Endothelial cell of umbilical vein (primary cell): Measurements from ENCODE around the gene RGSL1. TPM values are rescaled to one million over a fixed set of nuclear protein-coding genes. Genes with fewer than 3 reads are reported as not detected.

Source experiments
- BruUV-seq: library from RNA; stranded (reverse); fragments of 400-500 nt; replicated peaks from 2 replicates; lab custom pipeline; 2021; lab: Mats Ljungman, UMichigan
- CTCF ChIA-PET: fragments of 300-600, 350-600 bp; sonication (Branson Sonifier 250); formaldehyde crosslinking; loops from one replicate; lab custom pipeline; 2021; ENCODE audit warnings: antibody characterized with exemption, inconsistent platforms; lab: Charles Lee
- POLR2A ChIA-PET: fragments of 300-600, 350-600 bp; sonication (Branson Sonifier 250); formaldehyde crosslinking; loops from one replicate; lab custom pipeline; 2021; ENCODE audit warnings: antibody characterized with exemption, inconsistent platforms; lab: Charles Lee
- DNase-seq: peaks from one replicate; pipeline ENCODE4 v3.0.0-alpha.2; 2011; ENCODE audit warnings: low read depth, low spot score
- FAIRE-seq: peaks from 2 replicates; lab custom pipeline; 2011; peaks lifted over from hg19 to GRCh38; lab: Jason Lieb, UNC
- H2AFZ ChIP-seq: 2 replicates; pipeline ENCODE4 v1.6.0; 2012; ENCODE audit warnings: low read depth, low read length, control low read depth, inconsistent platforms
- H3K27ac ChIP-seq: 2 replicates; pipeline ENCODE4 v1.5.1; 2011; ENCODE audit warnings: low read depth, mild to moderate bottlenecking, control low read depth, low read length, moderate library complexity; ENCODE audit not compliant: insufficient read depth
- H3K27me3 ChIP-seq, 2 experiments: 2 replicates each; pipeline versions ENCODE4 v1.6.0 to v1.6.1; 2011; ENCODE audit warnings: low read length in 2 of 2, mixed read lengths in 1 of 2; ENCODE audit not compliant: control insufficient read depth in 2 of 2, insufficient read depth in 2 of 2
- H3K36me3 ChIP-seq, 2 experiments: 2 replicates in 1 of 2; 3 replicates in 1 of 2; pipeline ENCODE4 v1.5.1; 2011; ENCODE audit warnings: low read length in 2 of 2, mild to moderate bottlenecking in 1 of 2, moderate library complexity in 1 of 2; ENCODE audit not compliant: control insufficient read depth in 2 of 2, insufficient read depth in 2 of 2; ENCODE audit errors: extremely low read depth in 1 of 2
- H3K4me1 ChIP-seq: 3 replicates; pipeline ENCODE4 v1.5.1; 2011; ENCODE audit warnings: mild to moderate bottlenecking, low read length; ENCODE audit not compliant: control insufficient read depth, insufficient read depth; ENCODE audit errors: extremely low read depth
- H3K4me2 ChIP-seq: 2 replicates; pipeline ENCODE4 v1.6.1; 2011; ENCODE audit warnings: low read length, control low read depth, mixed read lengths; ENCODE audit not compliant: insufficient read depth
- H3K4me3 ChIP-seq, 3 experiments: fragments of 200-600 bp in 1 of 3; sonication (generic), shearing (Covaris generic) in 1 of 3; replicated peaks in 1 of 3; 2 replicates each; pipeline ENCODE4 v1.5.1; 2011 to 2016; ENCODE audit warnings: control low read depth in 3 of 3, low read length in 3 of 3, mild to moderate bottlenecking in 2 of 3, inconsistent platforms in 1 of 3, low read depth in 1 of 3, moderate library complexity in 1 of 3; ENCODE audit not compliant: insufficient read depth in 1 of 3
- H3K79me2 ChIP-seq: 2 replicates; pipeline ENCODE4 v1.6.0; 2012; ENCODE audit warnings: low read length, inconsistent platforms; ENCODE audit not compliant: control insufficient read depth, insufficient read depth
- H3K9ac ChIP-seq: replicated peaks from 2 replicates; pipeline ENCODE3; 2011; ENCODE audit warnings: low read length, control low read depth; ENCODE audit not compliant: insufficient read depth; ENCODE audit errors: extremely low read depth
- H3K9me1 ChIP-seq: replicated peaks from 3 replicates; pipeline ENCODE4 v1.6.0; 2011; ENCODE audit warnings: mild to moderate bottlenecking, low read length; ENCODE audit not compliant: control insufficient read depth, insufficient read depth; ENCODE audit errors: extremely low read depth
- H3K9me3 ChIP-seq: replicated peaks from 2 replicates; pipeline ENCODE4 v1.5.1; 2012; ENCODE audit warnings: low read length, inconsistent platforms; ENCODE audit not compliant: control insufficient read depth, insufficient read depth
- H4K20me1 ChIP-seq: replicated peaks from 2 replicates; pipeline ENCODE3; 2011; ENCODE audit warnings: mild to moderate bottlenecking, low read length; ENCODE audit not compliant: control insufficient read depth, insufficient read depth; ENCODE audit errors: extremely low read depth
- EZH2 ChIP-seq: IDR thresholded peaks from 2 replicates; pipeline ENCODE4 v1.6.1; 2012; ENCODE audit warnings: borderline replicate concordance, low read depth, mild to moderate bottlenecking, moderate library complexity, low read length, inconsistent platforms; ENCODE audit not compliant: severe bottlenecking
- FOS ChIP-seq: IDR thresholded peaks from 2 replicates; pipeline ENCODE4 v1.6.1; 2011; ENCODE audit warnings: mild to moderate bottlenecking, low read length, moderate library complexity, borderline replicate concordance; ENCODE audit not compliant: insufficient read depth
- GATA2 ChIP-seq: IDR thresholded peaks from 2 replicates; pipeline ENCODE4 v1.7.0; 2011; ENCODE audit warnings: low read depth, mild to moderate bottlenecking, moderate library complexity, mixed read lengths, low read length; ENCODE audit not compliant: insufficient read length, insufficient read depth
- JUN ChIP-seq: IDR thresholded peaks from 2 replicates; pipeline ENCODE4 v1.6.1; 2011; ENCODE audit warnings: borderline replicate concordance, low read depth; ENCODE audit not compliant: insufficient read length, insufficient read depth
- MYC ChIP-seq: IDR thresholded peaks from one replicate; pipeline ENCODE4 v1.6.1; 2011; ENCODE audit warnings: mild to moderate bottlenecking, low read depth, low read length
- POLR2A ChIP-seq: IDR thresholded peaks from 2 replicates; pipeline ENCODE4 v1.6.1; 2012; ENCODE audit warnings: low read depth, mild to moderate bottlenecking, control low read depth, low read length
- dilution Hi-C: fragments of 300-500 bp; cut with MboI; formaldehyde crosslinking; loops from one replicate; pipeline ENCODE4 v1.15.0; 2019; ENCODE audit warnings: low sequenced_read_pairs; ENCODE audit not compliant: extremely low pct_ligation_motif_present
- intact Hi-C: fragments of 100-400 bp; cut with micrococcal nuclease; formaldehyde crosslinking; loops from one replicate; pipeline ENCODE4 v1.10.0; 2022
- polyA plus RNA-seq, 4 experiments: library from polyadenylated mRNA; depleted of rRNA in 3 of 4; stranded (reverse) in 3 of 4; unstranded in 1 of 4; fragments of >200 nt; gene quantifications; 2 replicates each; pipeline versions ENCODE4 v1.2.1 to v1.2.3, GENCODE V29; 2011 to 2012; ENCODE audit warnings: missing spikeins in 1 of 4
- total RNA-seq: library from RNA; stranded (reverse); gene quantifications from 2 replicates; pipeline ENCODE4 v1.2.3, GENCODE V29; 2021
- TF ChIP-seq, protein P1 (sequence below), 2 donors: IDR thresholded peaks; 1 replicate in 1 of 2; 2 replicates in 1 of 2; pipeline ENCODE4 v1.5.1; 2011; ENCODE audit warnings: low read length in 2 of 2, mild to moderate bottlenecking in 2 of 2, moderate library complexity in 2 of 2, control low read depth in 1 of 2, inconsistent platforms in 1 of 2, low read depth in 1 of 2; ENCODE audit not compliant: insufficient read depth in 1 of 2; ENCODE audit errors: extremely low read depth in 1 of 2
- TF ChIP-seq, protein P2 (sequence below): IDR thresholded peaks from 2 replicates; pipeline ENCODE4 v1.6.1; 2011; ENCODE audit not compliant: insufficient read depth, insufficient read length

RGSL1 gene
- total and polyA plus RNA-seq, 2 donors (not counting 3 experiments of a cell fraction or from before 2014, with no cell fraction given), result not detected

DNA sequence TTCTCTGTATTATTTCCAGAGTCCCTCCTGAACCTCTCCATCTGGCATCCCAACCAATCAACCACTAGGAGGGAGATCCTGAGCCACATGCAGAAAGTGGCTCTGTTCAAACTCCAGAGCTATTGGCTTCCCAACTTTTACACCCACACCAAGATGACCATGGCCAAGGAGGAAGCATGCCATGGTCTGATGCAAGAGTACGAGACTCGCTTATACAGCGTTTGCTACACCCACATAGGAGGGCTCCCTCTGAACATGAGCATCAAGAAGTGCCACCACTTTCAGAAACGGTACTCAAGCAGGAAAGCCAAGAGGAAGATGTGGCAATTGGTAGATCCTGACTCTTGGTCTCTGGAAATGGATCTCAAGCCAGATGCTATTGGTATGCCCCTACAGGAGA lies 23.6 kb downstream of the RGSL1 start:
- POLR2A ChIA-PET, result no interaction called here
- no TSS peak for BruUV-seq
- Histone ChIP-seq H3K4me2 (no peak overlapping the region), H3K36me3 (no peaks in the 10 kb centered on the region), H3K27me3 (no peaks in the 10 kb centered on the region), H4K20me1 (no peaks in the 10 kb centered on the region), H3K27ac (no peak overlapping the region), H3K9me3 (no peaks in the 10 kb centered on the region), H3K9ac (no peak overlapping the region), H3K4me3 (no peak overlapping the region), H3K79me2 (no peaks in the 10 kb centered on the region), H3K4me1 (no peaks in the 10 kb centered on the region), H3K9me1 (no peaks in the 10 kb centered on the region), H2AFZ (no peak overlapping the region)
- DNase-seq, result no peak
- FAIRE-seq, result no peak
- dilution Hi-C loops (no loop called here), intact Hi-C loops (no loop called here)
- CTCF ChIA-PET, result no interaction called here
- TF ChIP-seq EZH2 (no peak), JUN (no peak), POLR2A (no peak), FOS (no peak), GATA2 (no peak), MYC (no peak)
- TF ChIP-seq, protein P1, sequence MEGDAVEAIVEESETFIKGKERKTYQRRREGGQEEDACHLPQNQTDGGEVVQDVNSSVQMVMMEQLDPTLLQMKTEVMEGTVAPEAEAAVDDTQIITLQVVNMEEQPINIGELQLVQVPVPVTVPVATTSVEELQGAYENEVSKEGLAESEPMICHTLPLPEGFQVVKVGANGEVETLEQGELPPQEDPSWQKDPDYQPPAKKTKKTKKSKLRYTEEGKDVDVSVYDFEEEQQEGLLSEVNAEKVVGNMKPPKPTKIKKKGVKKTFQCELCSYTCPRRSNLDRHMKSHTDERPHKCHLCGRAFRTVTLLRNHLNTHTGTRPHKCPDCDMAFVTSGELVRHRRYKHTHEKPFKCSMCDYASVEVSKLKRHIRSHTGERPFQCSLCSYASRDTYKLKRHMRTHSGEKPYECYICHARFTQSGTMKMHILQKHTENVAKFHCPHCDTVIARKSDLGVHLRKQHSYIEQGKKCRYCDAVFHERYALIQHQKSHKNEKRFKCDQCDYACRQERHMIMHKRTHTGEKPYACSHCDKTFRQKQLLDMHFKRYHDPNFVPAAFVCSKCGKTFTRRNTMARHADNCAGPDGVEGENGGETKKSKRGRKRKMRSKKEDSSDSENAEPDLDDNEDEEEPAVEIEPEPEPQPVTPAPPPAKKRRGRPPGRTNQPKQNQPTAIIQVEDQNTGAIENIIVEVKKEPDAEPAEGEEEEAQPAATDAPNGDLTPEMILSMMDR (IDR thresholded peaks at IDR 0.05; ENCODE audit: extremely low read depth in 1 of 2, insufficient read depth in 1 of 2, low read depth in 1 of 2, low read length in 2 of 2), result no peak
- TF ChIP-seq, protein P2, sequence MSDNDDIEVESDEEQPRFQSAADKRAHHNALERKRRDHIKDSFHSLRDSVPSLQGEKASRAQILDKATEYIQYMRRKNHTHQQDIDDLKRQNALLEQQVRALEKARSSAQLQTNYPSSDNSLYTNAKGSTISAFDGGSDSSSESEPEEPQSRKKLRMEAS, result no peak
